GM19023 (cell line): ENCODE data around the gene GLIS2.
"Not testable (repeated sequence)": the region's sequence is repeated elsewhere in the genome, so short reads cannot be mapped to it uniquely, and the experiment has no call there.

ENCODE experiments used
- ATAC-seq: cut with Tn5 transposase; IDR thresholded peaks from one replicate; pipeline ENCODE4 v1.9.1; 2021; ENCODE audit warnings: mild to moderate bottlenecking, moderate library complexity; ENCODE audit not compliant: unreplicated experiment

Gene GLIS2

GRCh38 chr16:4333714-4334113, 17.8 kb downstream of the GLIS2 start:
- not testable (repeated sequence) for ATAC-seq

GRCh38 chr16:4334724-4335495, 19.0 kb downstream of the GLIS2 start:
- ATAC-seq = no peak

GRCh38 chr16:4336701-4337539, 21.1 kb downstream of the GLIS2 start:
- no peak for ATAC-seq

GRCh38 chr16:4337540-4338088, 21.7 kb downstream of the GLIS2 start:
- no peak for ATAC-seq

- no peak for ATAC-seq
Measured at GRCh38 chr16:4338125-4338582, 22.3 kb downstream of the GLIS2 start.

- no peak for ATAC-seq
Measured at GRCh38 chr16:4338712-4339299, 22.9 kb downstream of the GLIS2 start.

GRCh38 chr16:4339455-4339854, 23.6 kb downstream of the GLIS2 start:
- ATAC-seq = no peak

GRCh38 chr16:4339909-4340308, 24.0 kb downstream of the GLIS2 start:
- ATAC-seq = no peak

- no peak for ATAC-seq
Measured at GRCh38 chr16:4340443-4340842, 24.6 kb downstream of the GLIS2 start.

GRCh38 chr16:4341250-4341649, 25.4 kb downstream of the GLIS2 start:
- no peak for ATAC-seq

- ATAC-seq = no peak
Measured at GRCh38 chr16:4342866-4343744, 27.2 kb downstream of the GLIS2 start.

- ATAC-seq = not testable (repeated sequence)
Measured at GRCh38 chr16:4344300-4344982, 28.6 kb downstream of the GLIS2 start.

- ATAC-seq = no peak
Measured at GRCh38 chr16:4344983-4345835, 29.3 kb downstream of the GLIS2 start.

GRCh38 chr16:4345836-4346781, 30.2 kb downstream of the GLIS2 start:
- ATAC-seq = no peak

- ATAC-seq = no peak
Measured at GRCh38 chr16:4347010-4347409, 31.1 kb downstream of the GLIS2 start.

- no peak for ATAC-seq
Measured at GRCh38 chr16:4347765-4348509, 32.1 kb downstream of the GLIS2 start.

- no peak for ATAC-seq
Measured at GRCh38 chr16:4349332-4349731, 33.5 kb downstream of the GLIS2 start.
